H1 (cell line): ENCODE data around the gene CNPY3. TPM values are rescaled to one million over a fixed set of nuclear protein-coding genes. Genes with fewer than 3 reads are reported as not detected.
A peak's percentile ranks its signal among the peaks of the same experiment; 100 is the strongest.

Source experiments
- CTCF ChIA-PET: fragments of 300-600 bp; sonication (Branson Sonifier 250); formaldehyde crosslinking; loops from one replicate; lab custom pipeline; 2021; ENCODE audit not compliant: partially characterized antibody; lab: Charles Lee
- POLR2A ChIA-PET: fragments of 300-600 bp; sonication (Branson Sonifier 250); formaldehyde crosslinking; loops from one replicate; lab custom pipeline; 2021; ENCODE audit warnings: inconsistent platforms; ENCODE audit not compliant: partially characterized antibody; lab: Charles Lee
- DNase-seq, 2 experiments: peaks; one replicate each; pipeline versions ENCODE4 v3.0.0 to v3.0.0-alpha.2; 2010 to 2022; ENCODE audit warnings: low spot score in 2 of 2, low read depth in 1 of 2, mixed read lengths in 1 of 2
- FAIRE-seq: peaks from 2 replicates; lab custom pipeline; 2011; peaks lifted over from hg19 to GRCh38; lab: Jason Lieb, UNC
- H2AFZ ChIP-seq: 2 replicates; pipeline ENCODE4 v1.8.1; 2012; ENCODE audit warnings: low read length, inconsistent platforms
- H2AK5ac ChIP-seq: 2 replicates; pipeline ENCODE4 v1.6.1; 2013; ENCODE audit warnings: low read depth, low read length
- H2BK120ac ChIP-seq: replicated peaks from 2 replicates; pipeline ENCODE3; 2013; ENCODE audit warnings: low read depth, low read length, inconsistent platforms
- H2BK12ac ChIP-seq: 2 replicates; pipeline ENCODE4 v1.6.1; 2013; ENCODE audit warnings: low read depth, low read length
- H2BK15ac ChIP-seq: 2 replicates; pipeline ENCODE4 v1.6.1; 2013; ENCODE audit warnings: low read length
- H2BK20ac ChIP-seq: 2 replicates; pipeline ENCODE4 v1.6.1; 2013; ENCODE audit warnings: low read length
- H2BK5ac ChIP-seq: 2 replicates; pipeline ENCODE4 v1.6.1; 2013; ENCODE audit warnings: low read depth, low read length
- H3K14ac ChIP-seq: 2 replicates; pipeline ENCODE4 v1.6.1; 2013; ENCODE audit warnings: inconsistent platforms; ENCODE audit not compliant: insufficient read length
- H3K18ac ChIP-seq: 2 replicates; pipeline ENCODE4 v1.6.1; 2013; ENCODE audit warnings: low read length; ENCODE audit errors: extremely low read depth
- H3K23ac ChIP-seq: 2 replicates; pipeline ENCODE4 v1.6.1; 2013; ENCODE audit warnings: inconsistent platforms; ENCODE audit not compliant: insufficient read length
- H3K23me2 ChIP-seq: 2 replicates; pipeline ENCODE4 v1.6.1; 2013; ENCODE audit warnings: low read depth, low read length
- H3K27ac ChIP-seq: 2 replicates; pipeline ENCODE4 v1.6.1; 2011; ENCODE audit warnings: low read depth, low read length, inconsistent platforms
- H3K27me3 ChIP-seq, 4 experiments: replicated peaks in 1 of 4; 1 replicate in 1 of 4; 2 replicates in 3 of 4; pipeline versions ENCODE4 v1.6.1 to v1.8.1; 2011 to 2013; ENCODE audit warnings: low read length in 3 of 4, mild to moderate bottlenecking in 3 of 4, inconsistent platforms in 2 of 4, mixed read lengths in 2 of 4, moderate library complexity in 1 of 4; ENCODE audit not compliant: control insufficient read depth in 3 of 4, insufficient read depth in 3 of 4; ENCODE audit errors: extremely low read depth in 1 of 4
- H3K36me3 ChIP-seq, 4 experiments: 2 replicates each; pipeline versions ENCODE4 v1.6.1 to v1.8.1; 2011 to 2013; ENCODE audit warnings: mild to moderate bottlenecking in 4 of 4, low read length in 3 of 4, moderate library complexity in 2 of 4, control low read depth in 1 of 4, inconsistent platforms in 1 of 4; ENCODE audit not compliant: insufficient read depth in 4 of 4, control insufficient read depth in 2 of 4
- H3K4ac ChIP-seq: replicated peaks from 2 replicates; pipeline ENCODE3; 2013; ENCODE audit warnings: low read length, low read depth, mixed read lengths, inconsistent platforms; ENCODE audit not compliant: insufficient read length
- H3K4me1 ChIP-seq, 4 experiments: replicated peaks in 1 of 4; 1 replicate in 1 of 4; 2 replicates in 3 of 4; pipeline versions ENCODE4 v1.6.1 to v1.8.1; 2011 to 2013; ENCODE audit warnings: low read length in 3 of 4, inconsistent platforms in 2 of 4, mixed read lengths in 1 of 4; ENCODE audit not compliant: insufficient read depth in 4 of 4, control insufficient read depth in 3 of 4
- H3K4me2 ChIP-seq, 2 experiments: 2 replicates each; pipeline versions ENCODE4 v1.6.1 to v1.8.1; 2011 to 2013; ENCODE audit warnings: low read depth in 2 of 2, low read length in 2 of 2, control low read depth in 1 of 2, inconsistent platforms in 1 of 2, mild to moderate bottlenecking in 1 of 2; ENCODE audit not compliant: insufficient read depth in 1 of 2
- H3K4me3 ChIP-seq, 4 experiments: fragments of 200-600, 300-600 bp in 1 of 4; sonication (generic), shearing (Covaris generic), sonication (Bioruptor Twin) in 1 of 4; 2 replicates each; pipeline versions ENCODE4 v1.5.1 to v1.8.1; 2011 to 2016; ENCODE audit warnings: low read length in 4 of 4, low read depth in 3 of 4, control low read depth in 2 of 4, inconsistent platforms in 2 of 4, mild to moderate bottlenecking in 2 of 4, mixed read lengths in 1 of 4, moderate library complexity in 1 of 4; ENCODE audit not compliant: insufficient read depth in 2 of 4; ENCODE audit errors: extremely low read depth in 1 of 4
- H3K56ac ChIP-seq: replicated peaks from 2 replicates; pipeline ENCODE3; 2013; ENCODE audit warnings: low read depth, mild to moderate bottlenecking, mixed read lengths, low read length, inconsistent platforms; ENCODE audit not compliant: insufficient read length
- H3K79me1 ChIP-seq: 2 replicates; pipeline ENCODE4 v1.6.1; 2013; ENCODE audit warnings: low read depth, low read length, control low read depth
- H3K79me2 ChIP-seq, 2 experiments: 2 replicates each; pipeline versions ENCODE4 v1.6.1 to v1.8.1; 2012 to 2013; ENCODE audit warnings: low read length in 2 of 2, mild to moderate bottlenecking in 2 of 2, inconsistent platforms in 1 of 2; ENCODE audit not compliant: insufficient read depth in 2 of 2, control insufficient read depth in 1 of 2
- H3K9ac ChIP-seq, 4 experiments: replicated peaks in 1 of 4; 1 replicate in 1 of 4; 2 replicates in 3 of 4; pipeline versions ENCODE4 v1.6.1 to v1.8.1; 2011 to 2013; ENCODE audit warnings: low read depth in 3 of 4, low read length in 3 of 4, control low read depth in 2 of 4, mild to moderate bottlenecking in 2 of 4, moderate library complexity in 2 of 4, inconsistent platforms in 1 of 4; ENCODE audit errors: extremely low read depth in 1 of 4
- H3K9me3 ChIP-seq, 2 experiments: 2 replicates each; pipeline versions ENCODE4 v1.6.1 to v1.8.1; 2012 to 2013; ENCODE audit warnings: mild to moderate bottlenecking in 2 of 2, moderate library complexity in 2 of 2, control low read depth in 1 of 2, inconsistent platforms in 1 of 2, low read depth in 1 of 2, low read length in 1 of 2, mixed read lengths in 1 of 2; ENCODE audit not compliant: insufficient read depth in 2 of 2
- H4K20me1 ChIP-seq, 2 experiments: replicated peaks in 1 of 2; 2 replicates each; pipeline versions ENCODE3 to v1.8.1; 2011 to 2013; ENCODE audit warnings: inconsistent platforms in 2 of 2, low read length in 2 of 2, mild to moderate bottlenecking in 1 of 2; ENCODE audit not compliant: insufficient read depth in 2 of 2, control insufficient read depth in 1 of 2
- H4K5ac ChIP-seq: 2 replicates; pipeline ENCODE4 v1.6.1; 2013; ENCODE audit warnings: low read length, low read depth, mixed read lengths, inconsistent platforms; ENCODE audit not compliant: insufficient read length
- H4K8ac ChIP-seq: 2 replicates; pipeline ENCODE4 v1.8.0; 2013; ENCODE audit warnings: mild to moderate bottlenecking, moderate library complexity, low read length, inconsistent platforms; ENCODE audit not compliant: insufficient read depth; ENCODE audit errors: extremely low read depth
- H4K91ac ChIP-seq: replicated peaks from 2 replicates; pipeline ENCODE3; 2013; ENCODE audit warnings: low read length, mixed read lengths, inconsistent platforms; ENCODE audit not compliant: insufficient read length
- WGBS, 2 experiments: shearing (Covaris generic) in 1 of 2; methylation state at CpG; one replicate each; pipeline versions ENCODE4 v1.1.6 to v1.1.7; 2013 to 2015; ENCODE audit warnings: low lambda C conversion rate in 2 of 2, mixed read lengths in 2 of 2, inconsistent platforms in 1 of 2, low coverage in 1 of 2, missing lambda C conversion rate in 1 of 2; ENCODE audit not compliant: insufficient replicate concordance in 2 of 2, insufficient coverage in 1 of 2, insufficient read length in 1 of 2; ENCODE audit errors: extremely low coverage in 1 of 2, missing lambda C conversion rate in 1 of 2; 5-methylcytosine and 5-hydroxymethylcytosine counted together
- polyA plus RNA-seq, 7 experiments: library from polyadenylated mRNA; depleted of rRNA in 3 of 7; stranded (reverse) in 5 of 7; unstranded in 2 of 7; fragments of >200 nt in 5 of 7; fragments of 200-250 nt in 2 of 7; gene quantifications; 1 replicate in 5 of 7; 2 replicates in 1 of 7; 4 replicates in 1 of 7; pipeline versions ENCODE4 v1.2.1 to v1.2.3, GENCODE V29; 2011 to 2013; ENCODE audit warnings: missing spikeins in 2 of 7, mixed read lengths in 2 of 7
- total RNA-seq: library from RNA; stranded (reverse); fragmentation: NEBNext Ultra II Directional; extraction: Animal tissue kit (Norgen Biotek cat#: 25700); gene quantifications from 2 replicates; pipeline ENCODE4 v1.2.1, GENCODE V29; 2021

Gene CNPY3
- total and polyA plus RNA-seq, 2 of the 8 experiments (the other 6 are each of a cell fraction or from before 2014, with no cell fraction given): 49.6 to 64.5 TPM

DNA sequence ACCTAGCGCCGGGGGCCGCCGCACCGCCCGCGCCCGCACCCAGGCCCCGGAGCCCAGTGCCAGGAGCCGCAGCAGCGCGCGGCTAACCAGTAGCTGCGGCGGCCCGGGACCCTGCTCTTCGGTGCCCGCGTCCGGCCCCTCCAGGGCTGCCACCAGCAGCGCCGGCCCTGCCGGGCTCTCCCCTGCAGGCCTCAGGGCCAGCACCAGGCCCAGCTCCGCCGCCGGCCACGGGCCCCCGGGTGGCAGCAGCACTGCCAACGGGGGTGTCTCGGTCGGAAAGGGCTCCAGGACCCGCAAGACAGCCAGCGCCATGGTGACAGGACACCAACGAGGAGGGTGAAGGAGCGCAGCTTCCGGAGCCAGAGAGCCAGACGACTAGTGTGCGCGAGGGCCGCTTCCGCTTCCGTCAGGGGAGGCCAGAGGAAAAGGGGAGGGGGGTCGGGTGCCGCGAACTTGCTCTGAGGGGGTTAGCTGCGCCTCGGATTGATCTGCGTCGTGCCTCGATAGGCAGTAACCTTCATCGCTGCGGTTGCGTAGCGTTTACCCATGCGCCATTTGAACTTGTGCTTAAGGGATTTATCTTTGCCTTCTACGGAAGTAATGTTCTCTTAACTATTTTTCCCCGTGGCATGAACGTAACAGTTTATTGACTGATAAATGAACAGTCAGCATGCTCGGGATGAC lies 49.7 kb downstream of the CNPY3 start, which contains the start of gene PEX6:
TSS of gene PEX6 (minus strand) at position 343 of the 684 bp plus-strand sequence. CDS start at position 312, 31 bp downstream.
- Histone ChIP-seq H4K8ac (peak within 1 kb of the TSS; percentile 65), H2BK12ac (no peak within 1 kb of the TSS), H4K5ac (peak within 1 kb of the TSS; percentile 20), H3K14ac (no peak within 1 kb of the TSS), H4K20me1 (peaks cover 0 to 1% of the 10 kb centered on the region in 2 experiments), H2BK15ac (peak within 1 kb of the TSS; percentile 66), H3K27ac (no peak within 1 kb of the TSS), H3K36me3 (no peaks in the 10 kb centered on the region; a peak in 1 of 8 replicates), H4K91ac (no peak within 1 kb of the TSS), H3K4me3 (peak within 1 kb of the TSS; percentile 67 to 92 (median 70)), H2AK5ac (no peak within 1 kb of the TSS), H3K79me1 (no peaks in the 10 kb centered on the region; the same call in 1 of the 2 replicates), H2BK20ac (no peak within 1 kb of the TSS), H3K79me2 (peaks cover 0 to 3% of the 10 kb centered on the region in 2 experiments; a peak in 1 of 4 replicates), H3K23ac (no peak within 1 kb of the TSS), H3K9ac (peak within 1 kb of the TSS; percentile 34 to 89 (median 62)), H3K23me2 (peaks cover 11% of the 10 kb centered on the region), H3K18ac (peak within 1 kb of the TSS; percentile 44), H2BK5ac (peak within 1 kb of the TSS; percentile 18; the same call in 1 of the 2 replicates), H3K4me2 (peak within 1 kb of the TSS; percentile 91 to 97), H2BK120ac (no peak within 1 kb of the TSS), H3K4ac (peak within 1 kb of the TSS; percentile 22), H3K9me3 (no peaks in the 10 kb centered on the region), H3K56ac (peak within 1 kb of the TSS; percentile 46), H3K4me1 (peaks cover 4 to 10% (median 6%) of the 10 kb centered on the region in 4 experiments; a peak in 3 of 7 replicates), H3K27me3 (no peaks in the 10 kb centered on the region), H2AFZ (peak within 1 kb of the TSS; percentile 90)
- no peak for FAIRE-seq
- ChIA-PET CTCF (interaction anchor here (0.6 to 4.4 kb wide), 12 partner anchors 8 to 657 kb away, joined by 3 to 33 read pairs (median 4); no protein-coding TSS in a partner anchor), POLR2A (interaction anchor here (0.5 to 3.8 kb wide), 24 partner anchors 8 to 545 kb away, joined by 3 to 27 read pairs (median 4); partner anchors contain the start of genes CNPY3, CUL7, GNMT and KLC4)
- WGBS, 2 experiments: 2% methylated on average over 52 of the region's 59 CpGs; no CpG with 5 or more reads in 1 of the 2 experiments
- peak; percentile 76 to 89 for DNase-seq
